K562 (cell line): ENCODE measurements around the gene KLF2. TPM values are rescaled to one million over a fixed set of nuclear protein-coding genes. Genes with fewer than 3 reads are reported as not detected.

Experiments
- polyA plus RNA-seq, 8 experiments: library from polyadenylated mRNA; depleted of rRNA in 4 of 8; stranded (reverse) in 5 of 8; unstranded in 3 of 8; fragments of >200 nt; fragmentation: Nextera tagmentation in 2 of 8; fragmentation: Illumina TruSeq in 1 of 8; extraction: Ambion mirVana in 2 of 8; extraction: Trizol in 1 of 8; gene quantifications; 2 replicates each; pipeline versions ENCODE4 v1.2.1 to v1.2.3, GENCODE V29; 2011 to 2014; ENCODE audit warnings: inconsistent platforms in 1 of 8, missing spikeins in 1 of 8
- total RNA-seq, 7 experiments: library from RNA; depleted of rRNA in 6 of 7; stranded (reverse); fragments of >200 nt in 6 of 7; fragmentation: Illumina TruSeq in 2 of 7; extraction: Trizol in 2 of 7; gene quantifications; 2 replicates each; pipeline versions ENCODE4 v1.2.1 to v1.2.3, GENCODE V29; 2011 to 2021; ENCODE audit warnings: low replicate concordance in 1 of 7

The KLF2 gene
- total and polyA plus RNA-seq, 9 of the 15 experiments (the other 6 are each of a cell fraction or from before 2014, with no cell fraction given): 0.07 to 0.71 TPM; not detected in 7

Other genes starting within 250 kb of the KLF2 start
Only the 7 nearest of the 11 such genes appear.
- 0.18 and 0.29 TPM in 2 replicates for gene HSH2D, start 181.1 kb upstream of the KLF2 start, total RNA-seq (2014; rRNA removed)
- 0.15 and 0.19 TPM in 2 replicates for gene HSH2D, start 181.1 kb upstream of the KLF2 start, total RNA-seq (2014; rRNA removed; fragmentation: Illumina TruSeq; extraction: Trizol)
- 1.1 TPM in 2 replicates for gene HSH2D, start 181.1 kb upstream of the KLF2 start, total RNA-seq (2015; rRNA removed; fragmentation: Illumina TruSeq; extraction: Trizol)
- 0.16 and 0.42 TPM in 2 replicates for gene HSH2D, start 181.1 kb upstream of the KLF2 start, total RNA-seq (2021)
- gene HSH2D, start 181.1 kb upstream of the KLF2 start, polyA plus RNA-seq (2011; rRNA removed): 0.33 and 0.39 TPM in 2 replicates
- gene HSH2D, start 181.1 kb upstream of the KLF2 start, polyA plus RNA-seq (2014; fragmentation: Illumina TruSeq; extraction: Trizol): 0.30 and 0.42 TPM in 2 replicates
- gene HSH2D, start 181.1 kb upstream of the KLF2 start, polyA plus RNA-seq (2014; fragmentation: Nextera tagmentation; extraction: Ambion mirVana): under 1 TPM in 1 of 2 experiments, not detected in 1; 0.03 TPM
- gene HSH2D, start 181.1 kb upstream of the KLF2 start, polyA plus RNA-seq (2014; rRNA removed): 0.12 and 0.37 TPM in 2 replicates
- gene CIB3, start 151.3 kb upstream of the KLF2 start, total RNA-seq (2014; rRNA removed): not detected in 2 replicates
- gene CIB3, start 151.3 kb upstream of the KLF2 start, total RNA-seq (2014; rRNA removed; fragmentation: Illumina TruSeq; extraction: Trizol): not detected in 2 replicates
- gene CIB3, start 151.3 kb upstream of the KLF2 start, total RNA-seq (2015; rRNA removed; fragmentation: Illumina TruSeq; extraction: Trizol): not detected in 2 replicates
- gene CIB3, start 151.3 kb upstream of the KLF2 start, total RNA-seq (2021): not detected in 2 replicates
- not detected in 2 replicates for gene CIB3, start 151.3 kb upstream of the KLF2 start, polyA plus RNA-seq (2011; rRNA removed)
- gene CIB3, start 151.3 kb upstream of the KLF2 start, polyA plus RNA-seq (2014; fragmentation: Illumina TruSeq; extraction: Trizol): not detected in 2 replicates
- gene CIB3, start 151.3 kb upstream of the KLF2 start, polyA plus RNA-seq (2014; fragmentation: Nextera tagmentation; extraction: Ambion mirVana): under 1 TPM in 1 of 2 experiments, not detected in 1; 0.08 TPM
- gene CIB3, start 151.3 kb upstream of the KLF2 start, polyA plus RNA-seq (2014; rRNA removed): 0.13 TPM in 1 of 2 replicates, not detected in the other
- 94.5 and 95.8 TPM in 2 replicates for gene FAM32A, start 139.4 kb upstream of the KLF2 start, total RNA-seq (2014; rRNA removed)
- 54.5 and 57.2 TPM in 2 replicates for gene FAM32A, start 139.4 kb upstream of the KLF2 start, total RNA-seq (2014; rRNA removed; fragmentation: Illumina TruSeq; extraction: Trizol)
- 70.9 and 73.7 TPM in 2 replicates for gene FAM32A, start 139.4 kb upstream of the KLF2 start, total RNA-seq (2015; rRNA removed; fragmentation: Illumina TruSeq; extraction: Trizol)
- gene FAM32A, start 139.4 kb upstream of the KLF2 start, total RNA-seq (2021): 44.9 and 45.9 TPM in 2 replicates
- 82.6 and 96.7 TPM in 2 replicates for gene FAM32A, start 139.4 kb upstream of the KLF2 start, polyA plus RNA-seq (2011; rRNA removed)
- gene FAM32A, start 139.4 kb upstream of the KLF2 start, polyA plus RNA-seq (2014; fragmentation: Illumina TruSeq; extraction: Trizol): 76.2 and 77.8 TPM in 2 replicates
- 10 to 100 TPM; 30.7 to 43.0 TPM for gene FAM32A, start 139.4 kb upstream of the KLF2 start, polyA plus RNA-seq (2014; fragmentation: Nextera tagmentation; extraction: Ambion mirVana)
- gene FAM32A, start 139.4 kb upstream of the KLF2 start, polyA plus RNA-seq (2014; rRNA removed): 94.5 and 102 TPM in 2 replicates
- 48.0 and 53.8 TPM in 2 replicates for gene AP1M1, start 126.9 kb upstream of the KLF2 start, total RNA-seq (2014; rRNA removed)
- 12.9 and 17.1 TPM in 2 replicates for gene AP1M1, start 126.9 kb upstream of the KLF2 start, total RNA-seq (2014; rRNA removed; fragmentation: Illumina TruSeq; extraction: Trizol)
- gene AP1M1, start 126.9 kb upstream of the KLF2 start, total RNA-seq (2015; rRNA removed; fragmentation: Illumina TruSeq; extraction: Trizol): 28.1 and 28.6 TPM in 2 replicates
- 53.6 and 56.2 TPM in 2 replicates for gene AP1M1, start 126.9 kb upstream of the KLF2 start, total RNA-seq (2021)
- 29.1 and 42.9 TPM in 2 replicates for gene AP1M1, start 126.9 kb upstream of the KLF2 start, polyA plus RNA-seq (2011; rRNA removed)
- gene AP1M1, start 126.9 kb upstream of the KLF2 start, polyA plus RNA-seq (2014; fragmentation: Illumina TruSeq; extraction: Trizol): 35.4 and 44.5 TPM in 2 replicates
- gene AP1M1, start 126.9 kb upstream of the KLF2 start, polyA plus RNA-seq (2014; fragmentation: Nextera tagmentation; extraction: Ambion mirVana): 1 to 10 TPM in 1 of 2 experiments, under 1 TPM in 1; 0.87 to 3.0 TPM
- gene AP1M1, start 126.9 kb upstream of the KLF2 start, polyA plus RNA-seq (2014; rRNA removed): 34.8 and 39.4 TPM in 2 replicates
- 11.0 and 13.5 TPM in 2 replicates for gene EPS15L1, start 147.1 kb downstream of the KLF2 start, total RNA-seq (2014; rRNA removed)
- 12.2 and 12.3 TPM in 2 replicates for gene EPS15L1, start 147.1 kb downstream of the KLF2 start, total RNA-seq (2014; rRNA removed; fragmentation: Illumina TruSeq; extraction: Trizol)
- gene EPS15L1, start 147.1 kb downstream of the KLF2 start, total RNA-seq (2015; rRNA removed; fragmentation: Illumina TruSeq; extraction: Trizol): 14.7 and 15.9 TPM in 2 replicates
- 37.1 and 38.1 TPM in 2 replicates for gene EPS15L1, start 147.1 kb downstream of the KLF2 start, total RNA-seq (2021)
- 7.4 and 16.2 TPM in 2 replicates for gene EPS15L1, start 147.1 kb downstream of the KLF2 start, polyA plus RNA-seq (2011; rRNA removed)
- 25.1 and 28.4 TPM in 2 replicates for gene EPS15L1, start 147.1 kb downstream of the KLF2 start, polyA plus RNA-seq (2014; fragmentation: Illumina TruSeq; extraction: Trizol)
- gene EPS15L1, start 147.1 kb downstream of the KLF2 start, polyA plus RNA-seq (2014; fragmentation: Nextera tagmentation; extraction: Ambion mirVana): 1 to 10 TPM; 4.7 TPM
- 15.6 and 18.7 TPM in 2 replicates for gene EPS15L1, start 147.1 kb downstream of the KLF2 start, polyA plus RNA-seq (2014; rRNA removed)
- 0.41 TPM in 1 of 2 replicates, not detected in the other for gene CALR3, start 171.3 kb downstream of the KLF2 start, total RNA-seq (2014; rRNA removed)
- 0.18 and 0.19 TPM in 2 replicates for gene CALR3, start 171.3 kb downstream of the KLF2 start, total RNA-seq (2014; rRNA removed; fragmentation: Illumina TruSeq; extraction: Trizol)
- gene CALR3, start 171.3 kb downstream of the KLF2 start, total RNA-seq (2015; rRNA removed; fragmentation: Illumina TruSeq; extraction: Trizol): not detected in 2 replicates
- not detected in 2 replicates for gene CALR3, start 171.3 kb downstream of the KLF2 start, total RNA-seq (2021)
- 0.15 TPM in 1 of 2 replicates, not detected in the other for gene CALR3, start 171.3 kb downstream of the KLF2 start, polyA plus RNA-seq (2011; rRNA removed)
- gene CALR3, start 171.3 kb downstream of the KLF2 start, polyA plus RNA-seq (2014; fragmentation: Illumina TruSeq; extraction: Trizol): not detected in 2 replicates
- under 1 TPM; 0.22 to 0.24 TPM for gene CALR3, start 171.3 kb downstream of the KLF2 start, polyA plus RNA-seq (2014; fragmentation: Nextera tagmentation; extraction: Ambion mirVana)
- not detected in 2 replicates for gene CALR3, start 171.3 kb downstream of the KLF2 start, polyA plus RNA-seq (2014; rRNA removed)
- 2.2 and 4.1 TPM in 2 replicates for gene C19orf44, start 171.6 kb downstream of the KLF2 start, total RNA-seq (2014; rRNA removed)
- 3.5 and 4.2 TPM in 2 replicates for gene C19orf44, start 171.6 kb downstream of the KLF2 start, total RNA-seq (2014; rRNA removed; fragmentation: Illumina TruSeq; extraction: Trizol)
- 3.5 and 3.8 TPM in 2 replicates for gene C19orf44, start 171.6 kb downstream of the KLF2 start, total RNA-seq (2015; rRNA removed; fragmentation: Illumina TruSeq; extraction: Trizol)
- 4.7 and 6.6 TPM in 2 replicates for gene C19orf44, start 171.6 kb downstream of the KLF2 start, total RNA-seq (2021)
- 2.8 TPM in 2 replicates for gene C19orf44, start 171.6 kb downstream of the KLF2 start, polyA plus RNA-seq (2011; rRNA removed)
- 4.7 and 7.7 TPM in 2 replicates for gene C19orf44, start 171.6 kb downstream of the KLF2 start, polyA plus RNA-seq (2014; fragmentation: Illumina TruSeq; extraction: Trizol)
- under 1 TPM; 0.41 to 0.51 TPM for gene C19orf44, start 171.6 kb downstream of the KLF2 start, polyA plus RNA-seq (2014; fragmentation: Nextera tagmentation; extraction: Ambion mirVana)
- 4.3 and 5.2 TPM in 2 replicates for gene C19orf44, start 171.6 kb downstream of the KLF2 start, polyA plus RNA-seq (2014; rRNA removed)